IPS DF 6.9 (cell line): ENCODE results near the gene GRK5.

Source experiments
- DNase-seq: peaks from one replicate; pipeline ENCODE4 v3.0.0-alpha.2; 2013; ENCODE audit warnings: low read depth, low spot score
- H3K27ac ChIP-seq: one replicate; pipeline ENCODE4 v1.5.1; 2013; ENCODE audit warnings: low read length, control low read depth
- H3K27me3 ChIP-seq: 2 replicates; pipeline ENCODE4 v1.6.1; 2013; ENCODE audit warnings: mild to moderate bottlenecking, low read length; ENCODE audit not compliant: control insufficient read depth, insufficient read depth
- H3K36me3 ChIP-seq: 2 replicates; pipeline ENCODE4 v1.6.1; 2013; ENCODE audit warnings: low read length; ENCODE audit not compliant: control insufficient read depth, insufficient read depth
- H3K4me1 ChIP-seq: 2 replicates; pipeline ENCODE4 v1.6.1; 2013; ENCODE audit warnings: low read length; ENCODE audit not compliant: control insufficient read depth, insufficient read depth
- H3K4me3 ChIP-seq: 2 replicates; pipeline ENCODE4 v1.5.1; 2013; ENCODE audit warnings: mild to moderate bottlenecking, low read length
- H3K9me3 ChIP-seq: 2 replicates; pipeline ENCODE4 v1.6.1; 2013; ENCODE audit warnings: low read length, inconsistent platforms; ENCODE audit not compliant: control insufficient read depth, insufficient read depth
- WGBS: extraction: QIAGEN DNeasy Blood & Tissue Kit; methylation state at CpG from one replicate; pipeline ENCODE4 v1.1.7; 2013; ENCODE audit warnings: mixed read lengths, missing lambda C conversion rate; ENCODE audit not compliant: insufficient read length, insufficient coverage; 5-methylcytosine and 5-hydroxymethylcytosine counted together

GRK5 gene

GRCh38 chr10:119314486-119314885, 107.1 kb downstream of the GRK5 start:
- Histone ChIP-seq H3K27ac (no peak overlapping the region), H3K4me1 (peaks cover 8% of the 10 kb centered on the region), H3K4me3 (no peak overlapping the region), H3K9me3 (no peaks in the 10 kb centered on the region), H3K27me3 (no peaks in the 10 kb centered on the region), H3K36me3 (no peaks in the 10 kb centered on the region)
- no peak for DNase-seq
- no CpG with 5 or more reads among the region's 7 CpGs for WGBS

DNA sequence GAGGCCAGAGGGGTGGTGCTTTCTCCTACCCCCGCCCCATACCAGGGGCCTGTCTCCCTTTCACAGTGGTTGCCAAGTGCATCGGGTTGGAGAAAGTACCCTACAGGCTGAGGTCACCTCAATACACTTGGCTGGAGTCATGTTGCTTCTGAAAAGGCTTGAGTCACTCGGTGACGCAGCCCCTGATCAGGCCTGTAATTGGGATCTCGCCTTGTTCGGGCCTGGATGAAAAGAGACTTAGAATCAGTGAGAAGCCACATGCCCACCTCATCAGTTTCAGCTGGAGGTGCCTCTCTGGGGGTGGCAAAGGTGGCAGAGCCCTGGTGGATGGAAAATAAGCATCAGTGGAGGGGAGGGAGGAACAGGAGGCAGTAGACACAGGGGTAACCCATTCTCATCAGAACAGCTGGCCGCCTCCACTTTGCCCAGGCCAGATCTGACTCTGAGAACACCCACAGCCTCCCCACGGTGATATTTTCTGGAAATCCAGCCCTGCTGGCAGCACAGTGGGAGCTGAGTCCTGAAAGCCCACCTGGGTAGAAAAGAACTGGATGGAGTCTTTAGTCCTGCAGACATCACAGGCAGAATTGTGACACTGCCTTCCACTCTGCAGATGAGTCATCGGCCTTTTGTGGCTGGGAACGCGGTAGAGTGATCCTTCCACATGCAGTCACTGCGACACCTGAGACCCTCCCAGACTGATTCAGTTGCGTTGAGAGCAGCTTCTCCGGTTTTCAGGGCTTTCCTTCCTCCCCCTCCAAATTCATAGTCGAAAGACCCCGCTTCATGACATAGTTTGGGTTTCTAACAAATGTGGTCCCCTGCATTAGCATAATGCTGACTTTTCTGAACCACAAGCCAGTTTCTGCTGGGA, 108.0 kb downstream of the GRK5 start:
- Histone ChIP-seq H3K36me3 (no peaks in the 10 kb centered on the region), H3K27ac (no peak overlapping the region), H3K4me3 (no peak overlapping the region), H3K9me3 (no peaks in the 10 kb centered on the region), H3K27me3 (no peaks in the 10 kb centered on the region), H3K4me1 (peaks cover 8% of the 10 kb centered on the region)
- no CpG with 5 or more reads among the region's 16 CpGs for WGBS
- DNase-seq = peak; percentile 33

GRCh38 chr10:119316002-119316358, 108.6 kb downstream of the GRK5 start:
- H3K9me3 ChIP-seq = no peaks in the 10 kb centered on the region
- H3K27me3 ChIP-seq = no peaks in the 10 kb centered on the region
- H3K4me1 ChIP-seq = peaks cover 8% of the 10 kb centered on the region
- DNase-seq = no peak
- H3K36me3 ChIP-seq = no peaks in the 10 kb centered on the region
- no peak overlapping the region for H3K27ac ChIP-seq
- no peak overlapping the region for H3K4me3 ChIP-seq
- WGBS = no CpG with 5 or more reads among the region's 2 CpGs

- Histone ChIP-seq H3K4me3 (no peak overlapping the region), H3K27me3 (no peaks in the 10 kb centered on the region), H3K36me3 (no peaks in the 10 kb centered on the region), H3K9me3 (no peaks in the 10 kb centered on the region), H3K27ac (no peak overlapping the region), H3K4me1 (peaks cover 8% of the 10 kb centered on the region)
- no CpG with 5 or more reads among the region's 4 CpGs for WGBS
- no peak for DNase-seq
Observed at GRCh38 chr10:119316729-119317097, 109.3 kb downstream of the GRK5 start.

- no peak overlapping the region for H3K4me3 ChIP-seq
- H3K27ac ChIP-seq = no peak overlapping the region
- no peaks in the 10 kb centered on the region for H3K27me3 ChIP-seq
- no peaks in the 10 kb centered on the region for H3K36me3 ChIP-seq
- H3K9me3 ChIP-seq = no peaks in the 10 kb centered on the region
- no peak for DNase-seq
- no CpG with 5 or more reads among the region's 11 CpGs for WGBS
- H3K4me1 ChIP-seq = peaks cover 8% of the 10 kb centered on the region
Observed at GRCh38 chr10:119318411-119319160, 111.2 kb downstream of the GRK5 start.

GRCh38 chr10:119319161-119319919, 112.0 kb downstream of the GRK5 start:
- Histone ChIP-seq H3K9me3 (no peaks in the 10 kb centered on the region), H3K36me3 (no peaks in the 10 kb centered on the region), H3K4me3 (no peak overlapping the region), H3K4me1 (peaks cover 8% of the 10 kb centered on the region), H3K27me3 (no peaks in the 10 kb centered on the region), H3K27ac (no peak overlapping the region)
- no peak for DNase-seq
- no CpG with 5 or more reads among the region's 16 CpGs for WGBS

GRCh38 chr10:119319920-119320258, 112.5 kb downstream of the GRK5 start:
- WGBS = no CpG with 5 or more reads among the region's 3 CpGs
- DNase-seq = no peak
- H3K27me3 ChIP-seq = no peaks in the 10 kb centered on the region
- no peaks in the 10 kb centered on the region for H3K9me3 ChIP-seq
- H3K4me1 ChIP-seq = peaks cover 8% of the 10 kb centered on the region
- H3K36me3 ChIP-seq = no peaks in the 10 kb centered on the region
- H3K27ac ChIP-seq = no peak overlapping the region
- no peak overlapping the region for H3K4me3 ChIP-seq

- peaks cover 3% of the 10 kb centered on the region; the same call in 1 of the 2 replicates for H3K4me1 ChIP-seq
- no peaks in the 10 kb centered on the region for H3K9me3 ChIP-seq
- no peaks in the 10 kb centered on the region for H3K36me3 ChIP-seq
- H3K4me3 ChIP-seq = no peak overlapping the region
- no peaks in the 10 kb centered on the region for H3K27me3 ChIP-seq
- WGBS = no CpG with 5 or more reads among the region's 6 CpGs
- H3K27ac ChIP-seq = no peak overlapping the region
- DNase-seq = no peak
Observed at GRCh38 chr10:119320981-119321380, 113.6 kb downstream of the GRK5 start.

- Histone ChIP-seq H3K36me3 (no peaks in the 10 kb centered on the region), H3K4me1 (no peaks in the 10 kb centered on the region), H3K9me3 (no peaks in the 10 kb centered on the region), H3K27me3 (no peaks in the 10 kb centered on the region), H3K27ac (no peak overlapping the region), H3K4me3 (no peak overlapping the region)
- no peak for DNase-seq
- no CpG with 5 or more reads among the region's 16 CpGs for WGBS
Observed at GRCh38 chr10:119323085-119324016, 116.0 kb downstream of the GRK5 start.

GRCh38 chr10:119325131-119325530, 117.8 kb downstream of the GRK5 start:
- no peaks in the 10 kb centered on the region for H3K27me3 ChIP-seq
- WGBS = no CpG with 5 or more reads among the region's 3 CpGs
- no peaks in the 10 kb centered on the region for H3K4me1 ChIP-seq
- H3K27ac ChIP-seq = no peak overlapping the region
- no peak overlapping the region for H3K4me3 ChIP-seq
- H3K36me3 ChIP-seq = no peaks in the 10 kb centered on the region
- no peak for DNase-seq
- no peaks in the 10 kb centered on the region for H3K9me3 ChIP-seq
